PC-3 (cell line): ENCODE data around the gene UQCRH. TPM values are rescaled to one million over a fixed set of nuclear protein-coding genes. Genes with fewer than 3 reads are reported as not detected.

ENCODE experiments used
- ATAC-seq: fragments of 200-7000 bp; cut with Tn5 transposase; 2 replicates; pipeline ENCODE4 v1.9.1; 2020; ENCODE audit warnings: mild to moderate bottlenecking, moderate library complexity
- BruUV-seq: library from RNA; stranded (reverse); fragments of 400-500 nt; replicated peaks from 2 replicates; lab custom pipeline; 2021; lab: Mats Ljungman, UMichigan
- CTCF ChIA-PET: fragments of 300-600 bp; sonication (Branson Sonifier 250); formaldehyde crosslinking; loops from one replicate; lab custom pipeline; 2022; ENCODE audit warnings: antibody characterized with exemption; lab: Charles Lee
- POLR2A ChIA-PET: fragments of 300-600 bp; sonication (Branson Sonifier 250); formaldehyde crosslinking; loops from one replicate; lab custom pipeline; 2022; ENCODE audit warnings: antibody characterized with exemption; ENCODE audit not compliant: unreplicated experiment; lab: Charles Lee
- DNase-seq: peaks from one replicate; pipeline ENCODE4 v3.0.0-alpha.2; 2015
- H2AFZ ChIP-seq: fragments of 300-600 bp; sonication (generic); 2 replicates; pipeline ENCODE4 v1.6.0; 2016; ENCODE audit warnings: antibody characterized with exemption, low read length
- H3F3A ChIP-seq: fragments of 300-600 bp; sonication (generic); one replicate; pipeline ENCODE4 v1.6.0; 2017; ENCODE audit warnings: antibody characterized with exemption, low read length, control low read depth, mild to moderate bottlenecking; ENCODE audit not compliant: unreplicated experiment
- H3K27ac ChIP-seq: fragments of 300-600 bp; sonication (generic); 2 replicates; pipeline ENCODE4 v1.5.1; 2016; ENCODE audit warnings: mild to moderate bottlenecking, low read length
- H3K27me3 ChIP-seq: fragments of 300-600 bp; sonication (generic); 2 replicates; pipeline ENCODE4 v1.6.1; 2016; ENCODE audit warnings: low read length, mixed read lengths
- H3K36me3 ChIP-seq: fragments of 300-600 bp; sonication (generic); 2 replicates; pipeline ENCODE4 v1.6.1; 2016; ENCODE audit warnings: low read depth, mixed run types, low read length, mixed read lengths
- H3K4me1 ChIP-seq: fragments of 300-600 bp; sonication (generic); 2 replicates; pipeline ENCODE4 v1.5.1; 2016; ENCODE audit warnings: low read length; ENCODE audit not compliant: insufficient read depth
- H3K4me2 ChIP-seq: fragments of 300-600 bp; sonication (generic); 2 replicates; pipeline ENCODE4 v1.6.0; 2016; ENCODE audit warnings: low read length
- H3K4me3 ChIP-seq: fragments of 300-600 bp; sonication (generic); 2 replicates; pipeline ENCODE4 v1.5.1; 2016; ENCODE audit warnings: mild to moderate bottlenecking, low read length, mixed read lengths
- H3K79me2 ChIP-seq: fragments of 300-600 bp; sonication (generic); 2 replicates; pipeline ENCODE4 v1.6.1; 2017; ENCODE audit warnings: low read length, mixed read lengths
- H3K9ac ChIP-seq: fragments of 300-600 bp; sonication (generic); 2 replicates; pipeline ENCODE4 v1.6.0; 2016; ENCODE audit warnings: mild to moderate bottlenecking, low read length
- H3K9me2 ChIP-seq: fragments of 300-600 bp; sonication (generic); replicated peaks from 2 replicates; pipeline ENCODE4 v1.6.1; 2016; ENCODE audit warnings: mixed run types, low read length, mixed read lengths
- H3K9me3 ChIP-seq: fragments of 300-600 bp; sonication (generic); 2 replicates; pipeline ENCODE4 v1.6.1; 2016; ENCODE audit warnings: low read length, mixed read lengths
- H4K20me1 ChIP-seq: fragments of 300-600 bp; sonication (generic); 2 replicates; pipeline ENCODE4 v1.6.1; 2016; ENCODE audit warnings: low read length, mixed read lengths
- EZH2 ChIP-seq: fragments of 300-600 bp; sonication (generic); IDR thresholded peaks from one replicate; pipeline ENCODE4 v1.6.1; 2017; ENCODE audit warnings: antibody characterized with exemption, mild to moderate bottlenecking, low read length; ENCODE audit not compliant: unreplicated experiment
- EZH2phosphoT487 ChIP-seq: fragments of 300-600 bp; sonication (generic); IDR thresholded peaks from 2 replicates; pipeline ENCODE4 v1.6.1; 2018; ENCODE audit warnings: mild to moderate bottlenecking, antibody characterized with exemption, low read length, borderline replicate concordance
- intact Hi-C: fragments of 100-400 bp; cut with micrococcal nuclease; formaldehyde crosslinking; loops from 2 replicates; pipeline ENCODE4 v1.9.0; 2023
- total RNA-seq: library from RNA; depleted of rRNA; stranded (reverse); fragments of >200 nt; gene quantifications from 2 replicates; pipeline ENCODE4 v1.2.3, GENCODE V29; 2014
- TF ChIP-seq, protein P1 (sequence below): fragments of 300-600 bp; sonication (generic); conservative IDR thresholded peaks from 2 replicates; pipeline ENCODE4 v1.5.1; 2017; ENCODE audit warnings: antibody characterized with exemption, low read depth, mild to moderate bottlenecking, low read length

UQCRH gene
- total RNA-seq, 1 experiment from 2014 or later: 885 TPM

DNA sequence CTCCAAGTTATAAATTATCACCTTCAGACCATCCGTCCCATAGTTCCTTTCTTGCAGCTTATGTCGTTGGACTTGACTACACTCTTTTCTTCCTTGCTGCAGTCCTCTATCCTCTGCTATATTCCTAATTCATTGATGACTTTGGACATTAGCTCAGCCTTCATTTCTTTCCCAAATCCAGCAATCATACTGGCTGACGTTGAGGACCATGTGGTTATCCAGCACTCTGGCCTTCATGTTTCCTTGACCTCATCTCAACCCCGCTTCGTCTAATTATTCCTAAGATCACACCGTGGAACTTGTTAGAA, 28.5 kb upstream of the UQCRH start:
- H3K9me3 ChIP-seq: no peaks in the 10 kb centered on the region
- no peak overlapping the region for H3K4me3 ChIP-seq
- DNase-seq (no peak), ATAC-seq (no peak)
- BruUV-seq: no TSS peak
- no peaks in the 10 kb centered on the region for H3K27me3 ChIP-seq
- POLR2A ChIA-PET: interaction anchor here (0.7 kb wide), 1 partner anchor 29 kb away, joined by 6 read pairs; no protein-coding TSS in a partner anchor
- peaks cover 8% of the 10 kb centered on the region; the same call in 1 of the 2 replicates for H3K4me1 ChIP-seq
- H3K4me2 ChIP-seq: no peak overlapping the region
- intact Hi-C loops: no loop called here
- no peaks in the 10 kb centered on the region for H4K20me1 ChIP-seq
- no peaks in the 10 kb centered on the region for H3K9me2 ChIP-seq
- no peaks in the 10 kb centered on the region for H3K79me2 ChIP-seq
- H3K9ac ChIP-seq: no peak overlapping the region
- TF ChIP-seq, protein P1, sequence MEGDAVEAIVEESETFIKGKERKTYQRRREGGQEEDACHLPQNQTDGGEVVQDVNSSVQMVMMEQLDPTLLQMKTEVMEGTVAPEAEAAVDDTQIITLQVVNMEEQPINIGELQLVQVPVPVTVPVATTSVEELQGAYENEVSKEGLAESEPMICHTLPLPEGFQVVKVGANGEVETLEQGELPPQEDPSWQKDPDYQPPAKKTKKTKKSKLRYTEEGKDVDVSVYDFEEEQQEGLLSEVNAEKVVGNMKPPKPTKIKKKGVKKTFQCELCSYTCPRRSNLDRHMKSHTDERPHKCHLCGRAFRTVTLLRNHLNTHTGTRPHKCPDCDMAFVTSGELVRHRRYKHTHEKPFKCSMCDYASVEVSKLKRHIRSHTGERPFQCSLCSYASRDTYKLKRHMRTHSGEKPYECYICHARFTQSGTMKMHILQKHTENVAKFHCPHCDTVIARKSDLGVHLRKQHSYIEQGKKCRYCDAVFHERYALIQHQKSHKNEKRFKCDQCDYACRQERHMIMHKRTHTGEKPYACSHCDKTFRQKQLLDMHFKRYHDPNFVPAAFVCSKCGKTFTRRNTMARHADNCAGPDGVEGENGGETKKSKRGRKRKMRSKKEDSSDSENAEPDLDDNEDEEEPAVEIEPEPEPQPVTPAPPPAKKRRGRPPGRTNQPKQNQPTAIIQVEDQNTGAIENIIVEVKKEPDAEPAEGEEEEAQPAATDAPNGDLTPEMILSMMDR: no peak
- TF ChIP-seq EZH2 (no peak), EZH2phosphoT487 (no peak)
- peaks cover 81% of the 10 kb centered on the region for H3K36me3 ChIP-seq
- H3F3A ChIP-seq: no peaks in the 10 kb centered on the region
- CTCF ChIA-PET: interaction anchor here (1.5 kb wide), 1 partner anchor 30 kb away, joined by 3 read pairs; no protein-coding TSS in a partner anchor
- H3K27ac ChIP-seq: no peak overlapping the region
- H2AFZ ChIP-seq: no peak overlapping the region

DNA sequence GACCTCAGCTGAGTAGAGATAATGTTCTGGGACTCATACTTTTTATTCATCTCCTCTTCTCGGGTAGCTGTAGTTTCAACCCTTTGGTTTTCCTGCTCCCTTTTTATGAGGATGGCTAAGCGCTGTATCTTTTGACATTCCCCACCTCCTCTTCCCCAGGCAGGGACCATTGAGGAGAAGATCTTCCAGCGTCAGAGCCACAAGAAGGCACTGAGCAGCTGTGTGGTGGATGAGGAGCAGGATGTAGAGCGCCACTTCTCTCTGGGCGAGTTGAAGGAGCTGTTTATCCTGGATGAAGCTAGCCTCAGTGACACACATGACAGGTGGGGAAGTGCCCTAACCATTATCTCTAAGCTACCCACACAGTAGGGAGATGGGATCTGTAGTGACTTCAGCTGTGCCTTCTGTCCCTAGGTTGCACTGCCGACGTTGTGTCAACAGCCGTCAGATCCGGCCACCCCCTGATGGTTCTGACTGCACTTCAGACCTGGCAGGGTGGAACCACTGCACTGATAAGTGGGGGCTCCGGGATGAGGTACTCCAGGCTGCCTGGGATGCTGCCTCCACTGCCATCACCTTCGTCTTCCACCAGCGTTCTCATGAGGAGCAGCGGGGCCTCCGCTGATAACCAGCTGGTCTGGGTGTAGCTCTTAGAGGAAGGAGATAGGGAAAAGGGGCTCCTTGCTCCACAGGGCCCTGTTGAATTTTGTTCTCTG, 25.7 kb upstream of the UQCRH start:
- H3K9me2 ChIP-seq: no peaks in the 10 kb centered on the region
- BruUV-seq: no TSS peak

DNA sequence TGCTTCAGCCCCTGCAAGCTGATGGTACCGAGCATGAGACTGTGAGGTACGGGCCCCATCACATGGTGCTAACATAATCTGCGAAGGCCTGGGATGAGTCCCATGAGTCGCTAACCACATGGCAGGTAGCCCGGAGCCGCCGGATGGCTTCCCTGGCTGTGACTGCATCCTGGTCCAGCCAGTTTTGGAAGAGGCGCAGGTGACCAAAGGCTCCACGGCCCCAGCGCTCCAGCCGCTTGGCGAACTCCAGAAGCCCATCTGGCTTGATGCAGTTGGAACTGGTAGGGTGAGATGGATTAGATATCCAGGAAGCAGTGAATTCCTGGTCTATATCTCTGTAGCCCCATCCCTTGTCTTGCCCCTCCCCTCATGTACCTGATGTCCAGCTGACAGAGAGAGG, 24.7 kb upstream of the UQCRH start:
- Histone ChIP-seq H3F3A (no peaks in the 10 kb centered on the region), H3K9me2 (no peaks in the 10 kb centered on the region), H2AFZ (no peak overlapping the region), H3K4me3 (no peak overlapping the region), H3K4me2 (no peak overlapping the region), H3K27ac (peak overlapping the region; percentile 25), H3K9ac (no peak overlapping the region), H3K9me3 (no peaks in the 10 kb centered on the region), H3K36me3 (peaks cover 64% of the 10 kb centered on the region), H3K4me1 (peaks cover 8% of the 10 kb centered on the region; the same call in 1 of the 2 replicates), H4K20me1 (no peaks in the 10 kb centered on the region), H3K79me2 (no peaks in the 10 kb centered on the region), H3K27me3 (no peaks in the 10 kb centered on the region)
- DNase-seq: peak; percentile 80
- BruUV-seq: no TSS peak
- peak; percentile 71 for ATAC-seq
- POLR2A ChIA-PET: no interaction called here
- CTCF ChIA-PET: no interaction called here
- no peak for TF ChIP-seq EZH2
- TF ChIP-seq, protein P1: no peak
- TF ChIP-seq EZH2phosphoT487: no peak
- intact Hi-C loops: no loop called here

More for the DNA sequence above, 25.7 kb upstream of the UQCRH start:
- Histone ChIP-seq H3K4me1 (peaks cover 8% of the 10 kb centered on the region; the same call in 1 of the 2 replicates), H3K4me2 (no peak overlapping the region), H3K27me3 (no peaks in the 10 kb centered on the region), H3K79me2 (no peaks in the 10 kb centered on the region), H3K9ac (no peak overlapping the region), H3K9me3 (no peaks in the 10 kb centered on the region), H3K36me3 (peaks cover 74% of the 10 kb centered on the region), H3K4me3 (no peak overlapping the region), H3F3A (no peaks in the 10 kb centered on the region), H4K20me1 (no peaks in the 10 kb centered on the region), H3K27ac (no peak overlapping the region), H2AFZ (no peak overlapping the region)
- DNase-seq (no peak), ATAC-seq (no peak)
- intact Hi-C loops: no loop called here
- POLR2A ChIA-PET: no interaction called here
- TF ChIP-seq EZH2: no peak
- CTCF ChIA-PET: no interaction called here
